Osteocyte (in vitro differentiated cells): ENCODE data around the gene ADAM17. TPM values are rescaled to one million over a fixed set of nuclear protein-coding genes. Genes with fewer than 3 reads are reported as not detected.
A peak's percentile ranks its signal among the peaks of the same experiment; 100 is the strongest.
"Not testable (repeated sequence)": the region's sequence is repeated elsewhere in the genome, so short reads cannot be mapped to it uniquely, and the experiment has no call there.

Experiments used
- DNase-seq: peaks from one replicate; pipeline ENCODE4 v3.0.0; 2021; ENCODE audit warnings: mixed read lengths; ENCODE audit not compliant: unreplicated experiment; ENCODE audit errors: extremely low spot score
- H3K27ac Mint-ChIP-seq: one replicate; pipeline ENCODE4 v1.8.0; 2021; ENCODE audit warnings: mild to moderate bottlenecking, mixed read lengths; ENCODE audit not compliant: unreplicated experiment
- H3K27me3 Mint-ChIP-seq: one replicate; pipeline ENCODE4 v1.8.0; 2021; ENCODE audit warnings: mixed read lengths; ENCODE audit not compliant: unreplicated experiment
- H3K36me3 Mint-ChIP-seq: one replicate; pipeline ENCODE4 v1.8.0; 2021; ENCODE audit warnings: mixed read lengths; ENCODE audit not compliant: unreplicated experiment
- H3K4me1 Mint-ChIP-seq: one replicate; pipeline ENCODE4 v1.8.0; 2021; ENCODE audit warnings: mixed read lengths; ENCODE audit not compliant: unreplicated experiment
- H3K4me3 Mint-ChIP-seq: one replicate; pipeline ENCODE4 v1.8.0; 2021; ENCODE audit warnings: mild to moderate bottlenecking, moderate library complexity, mixed read lengths; ENCODE audit not compliant: unreplicated experiment
- H3K9me3 Mint-ChIP-seq: one replicate; pipeline ENCODE4 v1.8.0; 2021; ENCODE audit warnings: mixed read lengths; ENCODE audit not compliant: unreplicated experiment
- CTCF ChIP-seq: fragments of 200-600 bp; sonication (generic); IDR thresholded peaks from 2 replicates; pipeline ENCODE4 v1.5.0; 2021; ENCODE audit warnings: antibody characterized with exemption, mild to moderate bottlenecking, moderate library complexity
- total RNA-seq: library from RNA; stranded (reverse); gene quantifications from 2 replicates; pipeline ENCODE4 v1.2.1, GENCODE V29; 2021

ADAM17 gene
- total RNA-seq, 1 donor from 2014 or later, result 36.4 TPM

GRCh38 chr2:9595746-9596145 lies 40.1 kb upstream of the ADAM17 start:
- Mint-ChIP-seq H3K36me3 (peaks cover 30% of the 10 kb centered on the region), H3K4me1 (peaks cover 37% of the 10 kb centered on the region), H3K27ac (peak overlapping the region; percentile 78), H3K27me3 (no peaks in the 10 kb centered on the region), H3K4me3 (no peak overlapping the region), H3K9me3 (peaks cover 18% of the 10 kb centered on the region)
- TF ChIP-seq CTCF, result no peak
- DNase-seq, result no peak

GRCh38 chr2:9595256-9595655 lies 39.6 kb upstream of the ADAM17 start:
- Mint-ChIP-seq H3K9me3 (peaks cover 18% of the 10 kb centered on the region), H3K4me1 (peaks cover 37% of the 10 kb centered on the region), H3K36me3 (peaks cover 30% of the 10 kb centered on the region), H3K27ac (peak overlapping the region; percentile 78)
- not testable (repeated sequence) for DNase-seq, H3K27me3 Mint-ChIP-seq, H3K4me3 Mint-ChIP-seq

- Mint-ChIP-seq H3K4me3 (no peak overlapping the region), H3K27ac (peak overlapping the region; percentile 68), H3K27me3 (no peaks in the 10 kb centered on the region), H3K36me3 (peaks cover 29% of the 10 kb centered on the region), H3K9me3 (peaks cover 10% of the 10 kb centered on the region), H3K4me1 (peaks cover 37% of the 10 kb centered on the region)
- DNase-seq, result no peak
- no peak for TF ChIP-seq CTCF
These were observed 38.9 kb upstream of the ADAM17 start for GRCh38 chr2:9594366-9595054.

GRCh38 chr2:9593925-9594324 lies 38.3 kb upstream of the ADAM17 start:
- TF ChIP-seq CTCF, result no peak
- Mint-ChIP-seq H3K27me3 (no peaks in the 10 kb centered on the region), H3K4me1 (peaks cover 37% of the 10 kb centered on the region), H3K9me3 (peaks cover 6% of the 10 kb centered on the region), H3K4me3 (no peak overlapping the region), H3K36me3 (peaks cover 25% of the 10 kb centered on the region), H3K27ac (peak overlapping the region; percentile 68)
- DNase-seq, result no peak

GRCh38 chr2:9592699-9593098 lies 37.1 kb upstream of the ADAM17 start:
- no peak for TF ChIP-seq CTCF
- no peaks in the 10 kb centered on the region for H3K27me3 Mint-ChIP-seq
- H3K27ac Mint-ChIP-seq, result peak overlapping the region; percentile 69
- no peaks in the 10 kb centered on the region for H3K9me3 Mint-ChIP-seq
- H3K36me3 Mint-ChIP-seq, result peaks cover 21% of the 10 kb centered on the region
- no peak overlapping the region for H3K4me3 Mint-ChIP-seq
- H3K4me1 Mint-ChIP-seq, result peaks cover 37% of the 10 kb centered on the region
- no peak for DNase-seq
